Caki2 (cell line): ENCODE results near the gene TLE4. TPM values are rescaled to one million over a fixed set of nuclear protein-coding genes. Genes with fewer than 3 reads are reported as not detected.
"Not testable (repeated sequence)": the region's sequence is repeated elsewhere in the genome, so short reads cannot be mapped to it uniquely, and the experiment has no call there.

Experiments used
- DNase-seq: peaks from one replicate; pipeline ENCODE4 v3.0.0-alpha.2; 2015; ENCODE audit warnings: low read depth
- in situ Hi-C: cut with HindIII; loops from 2 replicates; pipeline ENCODE4 v1.10.0; 2016; ENCODE audit warnings: low sequenced_read_pairs, low pct_unique_long_range_greater_than_20kb, mixed read lengths
- total RNA-seq: library from RNA; depleted of rRNA; stranded (reverse); fragments of >200 nt; shearing (Covaris generic); gene quantifications from 2 replicates; pipeline ENCODE4 v1.2.3, GENCODE V29; 2014; ENCODE audit warnings: low replicate concordance

TLE4 gene
- total RNA-seq, 1 experiment from 2014 or later, result 25.5 TPM

DNA sequence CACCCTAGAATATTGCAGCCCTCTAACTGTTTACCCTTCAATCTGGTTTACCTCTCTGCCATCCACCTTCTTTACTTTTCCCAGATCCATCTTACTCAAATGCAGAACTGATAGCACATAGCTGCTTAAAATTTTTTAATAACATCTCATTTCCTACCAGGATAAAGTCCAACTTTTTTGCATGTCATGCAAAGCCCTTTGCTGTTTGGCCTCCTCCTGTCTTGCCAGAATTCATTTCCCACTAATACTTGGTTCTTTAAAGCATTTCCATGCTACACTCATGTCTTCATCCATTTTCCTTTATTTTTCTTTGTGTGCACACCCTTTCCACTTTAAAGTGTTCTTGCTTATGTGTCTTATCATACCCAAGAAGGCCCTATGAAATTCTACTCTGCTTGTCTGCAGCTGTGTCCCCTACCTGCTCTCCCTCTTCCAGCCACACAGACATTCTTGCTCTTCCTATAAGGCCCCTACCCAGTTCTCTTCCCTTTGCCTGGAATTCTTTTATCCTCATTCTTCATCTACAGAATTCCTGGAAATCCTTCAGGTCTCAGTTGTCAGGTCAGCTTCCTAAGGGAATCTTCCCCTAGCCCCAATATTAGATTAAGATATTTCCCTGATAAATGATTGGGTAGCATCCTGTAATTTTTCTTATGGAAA lies 50.3 kb downstream of the TLE4 start:
- DNase-seq, result no peak
- in situ Hi-C loops, result no loop called here

DNA sequence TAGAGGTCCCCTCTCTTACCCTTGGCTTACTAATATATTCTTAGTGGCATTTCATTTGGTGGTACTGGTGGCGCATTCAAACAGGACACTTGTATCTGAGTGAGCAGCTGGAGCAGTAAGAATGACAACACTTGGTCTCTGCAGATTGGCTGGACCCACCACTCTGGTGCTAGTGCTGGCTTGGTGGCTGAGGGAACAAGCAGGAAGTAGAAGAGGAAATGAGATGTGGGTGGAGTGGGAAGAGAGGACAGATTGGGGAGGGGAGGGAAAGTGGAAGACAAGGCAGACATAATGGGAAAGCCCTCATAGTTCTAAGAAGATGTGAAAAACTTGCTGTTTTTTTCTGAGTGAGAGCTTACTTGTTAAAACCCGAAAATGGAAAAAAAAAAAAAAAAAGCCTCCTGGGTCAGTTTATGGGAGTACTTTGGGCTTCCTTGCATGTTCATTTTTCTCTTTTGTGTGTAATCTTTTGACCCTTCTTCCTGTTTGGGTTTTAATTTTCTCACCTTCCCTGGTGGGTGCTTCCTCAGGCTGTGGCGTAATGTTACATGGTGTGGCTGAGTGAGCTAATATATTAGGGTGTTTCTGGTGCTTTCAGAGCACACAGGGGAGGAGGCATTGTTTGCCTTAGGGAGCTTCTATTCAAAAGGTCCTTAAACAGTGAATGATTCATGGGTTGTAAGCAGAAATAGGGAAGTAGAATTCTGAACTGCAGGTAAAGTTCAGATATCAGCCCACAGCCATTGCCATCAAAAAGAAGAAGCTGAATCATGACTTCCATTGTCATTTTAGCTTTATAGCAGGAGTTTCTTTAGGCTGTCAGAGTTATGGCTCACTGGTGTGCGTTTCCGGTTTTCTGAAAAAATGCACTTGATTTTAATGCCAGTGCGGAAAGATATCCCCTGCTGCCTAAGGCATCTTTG lies 52.3 kb downstream of the TLE4 start:
- DNase-seq, result no peak
- in situ Hi-C loops, result no loop called here

DNA sequence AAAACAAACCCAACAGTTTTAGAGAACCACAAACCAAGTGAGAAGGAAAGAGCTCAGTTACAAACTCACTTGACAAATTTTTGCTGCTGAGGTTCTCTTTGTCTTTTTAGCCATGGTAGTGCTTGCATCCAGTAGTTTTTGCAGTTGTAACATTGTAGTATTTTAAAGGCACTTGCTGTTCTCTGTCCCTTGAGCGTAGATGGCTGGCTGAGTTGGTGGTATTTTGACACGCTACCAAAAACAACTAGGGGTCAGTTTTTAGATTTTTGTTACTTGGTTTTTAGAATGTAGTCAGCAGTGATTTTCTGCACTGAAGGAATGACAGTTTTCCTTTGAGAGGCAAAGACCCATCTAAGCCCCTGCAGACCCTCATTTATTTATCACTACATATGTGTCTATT lies 58.0 kb downstream of the TLE4 start:
- no peak for DNase-seq
- in situ Hi-C loops, result no loop called here

DNA sequence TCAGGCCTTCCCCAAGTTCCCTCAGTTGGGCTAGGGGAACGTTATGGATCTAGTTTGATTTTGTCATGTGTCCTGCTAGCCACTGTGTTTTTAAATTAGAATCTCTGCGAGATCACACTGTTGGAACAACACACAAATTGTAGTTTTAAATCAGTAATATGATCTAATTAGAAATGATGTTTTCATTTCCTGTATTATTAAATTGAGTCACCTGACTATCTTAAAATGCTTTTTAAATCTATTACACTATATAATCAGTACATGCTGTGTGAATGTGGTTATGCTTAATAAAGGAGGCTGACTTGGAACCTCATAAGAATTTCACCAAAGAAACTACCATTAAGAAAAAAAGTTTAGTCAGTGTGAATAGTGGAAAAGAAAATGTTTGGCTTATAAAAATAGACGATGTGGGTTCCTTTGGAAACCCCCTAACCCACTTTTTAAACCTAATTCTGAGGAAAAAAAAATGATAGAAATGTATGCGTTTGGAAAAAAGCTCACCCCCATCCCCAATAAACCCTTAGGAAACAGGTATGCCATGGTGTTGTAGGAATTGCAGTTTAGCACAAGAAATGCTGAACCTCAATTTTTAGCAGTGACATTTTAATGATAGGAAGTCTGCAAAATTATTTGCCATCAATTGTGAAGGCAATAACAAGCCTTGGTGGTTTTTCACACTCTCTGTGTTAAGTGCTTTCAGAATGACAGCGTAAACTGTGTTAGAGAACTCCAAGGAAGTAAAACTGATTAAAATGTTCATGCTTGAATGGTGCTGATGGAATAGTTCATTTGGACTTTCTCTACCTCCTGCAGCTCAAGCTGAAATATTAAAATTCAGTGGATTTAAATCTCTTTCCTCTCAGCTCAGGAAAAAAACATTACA lies 59.0 kb downstream of the TLE4 start:
- in situ Hi-C loops, result no loop called here
- DNase-seq, result no peak

DNA sequence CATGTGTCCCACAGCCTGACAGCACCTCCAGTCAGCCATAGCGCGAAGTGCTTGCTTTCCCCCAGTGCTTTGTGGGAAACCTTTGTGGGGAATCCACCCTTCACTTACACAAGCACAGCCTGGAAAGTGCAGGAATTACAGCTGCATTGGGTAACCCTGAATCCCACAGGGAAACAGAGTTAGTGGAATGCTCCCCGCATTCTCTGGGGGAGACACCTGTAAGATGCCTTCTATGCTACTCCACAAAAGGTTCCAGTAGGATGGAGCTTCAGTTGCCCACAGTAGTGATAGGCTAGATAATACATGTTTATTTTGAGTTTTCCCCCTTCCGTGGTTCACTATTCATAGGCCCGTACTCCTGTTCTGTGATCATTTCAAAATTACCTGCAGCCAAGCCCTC lies 60.3 kb downstream of the TLE4 start:
- DNase-seq, result no peak
- in situ Hi-C loops, result no loop called here

DNA sequence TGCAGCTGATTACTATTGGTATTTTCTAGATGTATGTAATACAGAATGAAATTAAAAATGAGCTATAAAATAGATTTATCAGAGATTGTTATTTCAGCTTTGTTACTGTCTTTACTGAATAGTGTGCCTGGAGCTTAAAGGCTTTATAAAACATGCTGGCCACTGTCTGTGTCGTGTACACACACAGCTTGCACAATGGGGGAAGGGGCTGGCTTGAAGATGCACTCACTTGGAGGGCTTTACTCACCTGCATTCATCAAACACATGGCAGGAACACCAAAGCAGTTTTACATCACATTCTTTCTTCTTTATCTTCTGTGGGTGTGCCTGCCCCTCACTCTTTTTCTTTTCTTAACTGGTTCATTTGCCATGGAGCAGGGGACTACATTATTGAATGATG lies 60.9 kb downstream of the TLE4 start:
- in situ Hi-C loops, result no loop called here
- no peak for DNase-seq

DNA sequence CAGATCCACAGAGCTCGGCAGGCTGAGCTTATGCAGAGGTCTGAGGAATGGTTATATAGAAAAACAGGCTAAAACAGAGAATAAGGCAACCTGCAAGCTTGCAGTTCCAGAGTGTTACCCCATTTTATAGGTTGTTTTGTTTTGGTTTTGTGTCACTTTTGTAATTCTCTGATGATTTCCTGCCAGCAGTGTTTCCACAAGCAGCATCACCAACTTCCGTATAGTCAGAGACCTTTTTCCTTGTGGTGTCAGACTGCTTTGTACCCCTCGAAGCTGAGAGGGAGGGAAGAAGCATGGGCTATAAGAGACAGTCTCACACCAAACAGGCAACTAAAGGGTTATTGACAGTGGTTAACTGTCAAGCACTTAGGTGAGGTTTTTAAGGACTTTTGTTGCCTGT lies 61.8 kb downstream of the TLE4 start:
- DNase-seq, result no peak
- in situ Hi-C loops, result no loop called here

DNA sequence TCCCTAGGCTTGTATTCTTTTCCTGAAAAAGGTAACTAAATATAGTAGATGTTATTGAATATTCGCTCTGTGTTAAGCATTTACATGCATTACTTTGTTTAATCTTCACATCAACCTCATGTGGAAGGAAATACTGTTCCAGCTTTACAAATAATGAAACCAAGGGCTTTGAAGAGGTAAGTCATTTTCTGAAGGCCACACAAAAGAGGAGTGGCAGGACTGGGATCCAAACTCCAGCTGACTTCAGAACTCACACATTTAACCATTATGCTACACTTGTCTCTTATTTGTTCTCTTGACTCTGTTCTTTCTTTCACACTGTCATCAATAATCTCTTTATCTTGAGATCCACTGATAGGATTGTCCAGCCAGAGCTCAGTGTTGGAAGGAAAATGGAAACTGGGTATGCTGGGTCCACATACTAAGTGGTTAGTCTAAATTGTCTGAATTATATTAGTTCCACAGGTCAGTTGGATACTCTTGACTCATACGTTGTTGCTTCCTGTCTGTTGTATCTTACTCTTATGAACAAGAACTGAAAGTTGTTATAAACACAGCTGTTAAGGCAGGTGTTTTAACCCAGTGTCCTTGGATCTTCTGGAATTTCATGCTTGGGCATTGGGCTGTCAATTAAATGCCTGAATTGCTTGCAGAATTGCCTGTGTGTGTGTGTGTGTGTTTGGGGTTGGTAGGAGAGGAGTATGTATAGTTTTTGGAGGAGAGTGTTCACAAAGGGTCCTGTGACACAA lies 65.6 kb downstream of the TLE4 start:
- in situ Hi-C loops, result no loop called here
- DNase-seq, result no peak

DNA sequence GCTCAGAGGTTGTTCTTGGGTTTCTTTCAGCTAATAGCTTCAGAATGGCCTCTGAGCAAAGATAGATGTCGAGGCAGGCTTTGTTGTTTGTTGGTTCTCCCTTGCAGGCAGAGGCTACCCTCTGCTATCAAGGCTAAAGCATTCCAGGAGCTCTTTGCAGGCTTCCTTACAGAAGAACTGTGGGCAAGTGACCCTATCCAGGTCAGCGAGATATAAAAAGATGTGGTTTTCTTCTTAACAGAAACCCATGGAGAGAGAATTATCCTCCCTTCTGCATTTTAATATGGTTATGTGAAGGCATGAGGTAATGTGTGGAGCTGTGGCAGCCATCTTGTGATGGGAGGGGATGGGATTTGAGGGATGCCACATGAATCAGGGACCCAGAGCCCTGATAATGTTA lies 67.0 kb downstream of the TLE4 start:
- in situ Hi-C loops, result no loop called here
- DNase-seq, result no peak

DNA sequence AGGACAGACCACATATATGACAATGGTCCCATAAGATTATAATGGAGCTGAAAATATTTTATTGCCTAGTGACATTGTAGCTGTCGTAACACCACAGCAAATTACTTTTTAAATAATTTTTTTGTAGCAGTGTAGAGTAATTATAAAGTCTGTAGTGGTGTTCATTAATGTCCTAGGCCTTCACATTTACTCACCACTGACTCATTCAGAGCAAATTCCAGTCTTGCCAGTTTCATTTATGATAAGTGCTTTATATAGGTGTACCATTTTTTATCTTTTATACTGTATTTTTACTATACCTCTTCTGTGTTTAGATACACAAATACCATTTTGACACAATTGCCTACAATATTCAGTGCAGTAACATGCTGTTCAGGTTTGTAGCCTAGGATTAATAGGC lies 67.6 kb downstream of the TLE4 start:
- no peak for DNase-seq
- in situ Hi-C loops, result no loop called here

DNA sequence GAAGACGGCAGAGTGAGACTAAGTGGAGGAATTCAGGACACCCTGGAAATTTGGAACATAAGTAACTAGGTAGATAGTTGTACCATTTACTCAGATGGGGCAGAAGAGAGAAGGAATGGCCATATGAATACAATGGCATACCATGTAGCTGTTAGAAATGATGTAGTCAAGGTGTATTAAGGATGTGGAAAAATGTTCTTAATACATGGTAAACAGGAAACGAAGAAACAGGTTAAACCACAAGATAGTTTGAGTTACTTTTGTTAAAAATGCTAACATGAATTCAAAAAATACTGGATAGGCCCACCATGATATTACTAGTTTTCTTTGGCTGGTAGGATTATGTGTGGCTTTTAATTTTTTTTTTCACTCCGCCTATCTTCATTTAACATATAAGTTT lies 68.3 kb downstream of the TLE4 start:
- DNase-seq, in situ Hi-C loops: not testable (repeated sequence)

DNA sequence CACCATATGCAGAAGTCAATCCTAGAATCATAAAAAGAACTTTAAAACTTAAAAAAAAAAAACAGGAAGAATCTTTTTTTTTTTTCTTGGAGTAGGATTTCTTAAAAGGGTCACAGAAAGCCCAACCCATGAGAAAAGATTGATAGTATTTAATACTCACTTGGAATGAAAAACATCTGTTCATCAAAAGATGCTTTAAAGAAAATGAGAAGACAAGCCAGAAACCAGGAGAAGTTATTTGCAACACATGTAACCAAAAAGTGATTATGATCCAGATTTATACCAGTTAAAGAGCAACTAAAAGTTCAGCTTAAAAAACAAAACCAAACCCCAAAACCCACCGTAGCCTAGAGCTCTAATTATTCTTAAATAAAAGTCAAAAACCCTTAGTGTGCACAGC lies 69.3 kb downstream of the TLE4 start:
- in situ Hi-C loops, result no loop called here
- DNase-seq, result no peak

DNA sequence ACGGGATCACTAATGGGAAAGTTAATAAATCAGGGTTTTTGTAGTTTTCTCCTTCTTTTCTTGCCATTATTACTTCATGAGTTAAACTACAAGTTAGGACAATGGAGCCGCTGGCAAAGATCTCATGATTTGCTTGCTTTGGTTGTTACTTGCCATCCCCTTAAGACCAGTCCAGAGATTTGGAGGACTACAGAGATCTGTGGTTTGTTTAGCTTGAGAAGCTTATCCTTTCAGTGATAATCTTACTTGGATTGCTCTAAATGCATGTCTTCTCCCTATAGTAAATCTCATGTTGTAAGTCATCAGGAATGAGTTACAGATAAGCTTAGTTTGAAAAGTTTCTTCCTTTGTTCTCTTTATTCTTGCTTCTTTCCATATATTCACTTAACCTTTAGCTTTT lies 70.9 kb downstream of the TLE4 start:
- no peak for DNase-seq

DNA sequence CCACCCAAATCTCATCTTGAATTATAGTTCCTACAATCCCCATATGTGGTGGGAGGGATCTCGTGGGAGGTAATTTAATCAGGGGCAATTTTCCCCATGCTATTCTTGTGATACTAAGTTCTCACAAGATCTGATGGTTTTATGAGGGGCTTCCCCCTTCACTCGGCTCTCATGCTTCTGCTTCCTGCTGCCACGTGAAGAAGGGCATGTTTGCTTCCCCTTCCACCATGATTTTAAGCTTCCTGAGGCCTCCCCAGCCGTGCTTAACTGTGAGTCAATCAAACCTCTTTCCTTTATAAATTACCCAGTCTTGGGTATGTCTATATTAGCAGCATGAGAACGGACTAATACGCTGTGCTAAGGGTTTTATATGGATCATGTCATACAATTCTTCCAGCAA lies 72.3 kb downstream of the TLE4 start:
- in situ Hi-C loops, result no loop called here
- DNase-seq, result no peak

More for the DNA sequence above, 70.9 kb downstream of the TLE4 start:
- in situ Hi-C loops, result no loop called here

DNA sequence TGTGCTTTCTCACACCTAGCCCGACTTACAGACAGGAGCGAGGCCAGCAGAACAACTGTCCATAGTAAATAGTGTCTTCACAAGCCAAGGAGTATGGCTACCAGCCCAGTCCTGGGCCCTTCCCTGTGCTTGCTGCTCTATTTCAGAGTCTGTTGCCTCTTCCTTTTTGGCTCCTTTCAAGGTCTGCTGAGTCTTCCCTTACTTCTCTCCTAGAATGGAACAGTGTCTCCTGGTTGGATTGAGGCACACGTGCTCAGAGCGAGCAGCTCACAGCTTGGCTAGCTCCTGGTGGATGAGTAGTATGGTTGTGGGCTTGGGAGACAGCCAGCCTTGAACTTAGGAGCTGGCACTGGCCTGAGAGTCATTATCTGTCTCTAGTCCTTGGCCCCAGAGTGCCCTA lies 72.8 kb downstream of the TLE4 start:
- no peak for DNase-seq
- in situ Hi-C loops, result no loop called here

DNA sequence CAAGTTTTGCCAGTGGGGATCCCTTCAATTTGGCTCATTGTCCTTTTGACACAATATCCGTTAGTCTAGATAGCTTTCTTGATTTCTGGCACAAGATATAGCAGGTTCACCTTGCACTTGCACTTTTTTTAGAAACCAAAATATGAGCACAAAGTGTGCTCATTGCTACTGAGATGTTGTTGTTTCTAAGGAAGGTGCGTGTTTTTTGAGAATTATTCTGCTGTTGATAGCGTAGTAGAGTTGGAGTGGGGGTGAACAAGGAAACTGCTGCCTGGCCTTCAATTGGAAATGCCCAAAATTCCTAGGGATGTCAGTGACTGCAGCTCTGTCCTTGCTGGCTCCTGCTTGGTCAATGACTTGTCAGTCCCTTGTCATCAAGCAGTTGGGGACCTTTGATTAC lies 73.3 kb downstream of the TLE4 start:
- in situ Hi-C loops, result no loop called here

DNA sequence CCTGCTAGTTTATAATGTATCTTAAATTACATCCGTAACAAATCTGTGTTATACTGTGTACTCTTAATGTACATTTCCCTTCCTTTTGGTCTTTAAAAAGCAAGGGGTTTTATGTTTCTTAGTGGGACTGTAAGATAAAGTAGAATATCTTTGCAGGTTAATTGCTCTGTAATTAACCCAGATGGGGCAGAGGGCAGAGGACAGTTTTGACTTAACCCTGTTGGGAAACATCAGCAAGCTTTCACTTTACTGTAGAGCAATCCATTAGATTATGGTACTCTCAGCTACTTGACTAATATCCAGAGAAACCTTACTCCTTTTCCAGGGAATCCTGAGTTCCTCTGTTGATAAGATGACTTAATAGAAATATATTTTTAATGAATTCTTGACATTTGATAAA lies 74.3 kb downstream of the TLE4 start:
- in situ Hi-C loops, result no loop called here
- DNase-seq, result no peak

More for the DNA sequence above, 73.3 kb downstream of the TLE4 start:
- no peak for DNase-seq

DNA sequence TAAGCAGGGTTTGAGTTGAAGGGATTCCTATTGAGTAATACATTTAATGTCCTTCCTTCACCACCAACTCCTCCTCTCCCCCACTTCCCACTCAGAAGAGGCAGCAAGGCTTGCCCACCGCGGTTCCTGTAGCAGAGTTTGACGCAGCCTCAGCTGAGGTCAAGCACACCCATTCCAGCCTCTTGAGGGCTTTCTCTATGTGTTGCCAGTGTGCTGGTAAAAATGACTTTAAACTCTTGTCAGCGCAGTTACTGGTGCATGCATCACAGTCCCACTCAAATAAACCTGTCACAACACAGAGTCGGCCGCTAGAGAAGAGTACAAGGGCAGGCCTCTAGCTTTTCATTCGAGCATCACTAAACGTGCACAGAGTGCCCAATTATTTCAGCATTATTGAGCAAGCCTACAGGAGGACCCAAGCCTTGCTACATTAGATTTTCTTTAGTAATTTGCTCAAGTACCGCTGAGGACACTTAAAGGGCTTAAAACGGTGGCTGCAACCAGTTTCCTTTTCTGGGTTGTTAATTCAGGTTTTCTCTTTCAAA lies 79.6 kb downstream of the TLE4 start:
- DNase-seq, result no peak

More for the DNA sequence above, 79.6 kb downstream of the TLE4 start:
- in situ Hi-C loops, result no loop called here
